Measurements from ENCODE around the gene DSG2.

Gene DSG2

GRCh38 chr18:31590570-31590969 is 92.6 kb downstream of the DSG2 start:
- no peak for DNase-seq (ENCODE audit: low spot score)

- no peak for DNase-seq (ENCODE audit: low spot score)
Measured at GRCh38 chr18:31591113-31591512, 93.1 kb downstream of the DSG2 start.

- DNase-seq (ENCODE audit: low spot score): peak; percentile 8
Measured at GRCh38 chr18:31591628-31592027, 93.7 kb downstream of the DSG2 start, which contains the start of gene TTR. TSS of gene TTR (plus strand) at chr18:31591877. CDS start at chr18:31591903, 26 bp downstream.

- no peak for DNase-seq (ENCODE audit: low spot score)
Measured at GRCh38 chr18:31592506-31593157, 94.7 kb downstream of the DSG2 start.

GRCh38 chr18:31595121-31595771 is 97.3 kb downstream of the DSG2 start:
- DNase-seq (ENCODE audit: low spot score): no peak

- no peak for DNase-seq (ENCODE audit: low spot score)
Measured at GRCh38 chr18:31596081-31596872, 98.3 kb downstream of the DSG2 start.

GRCh38 chr18:31598021-31598805 is 100.2 kb downstream of the DSG2 start:
- DNase-seq (ENCODE audit: low spot score): no peak

Data from HuH-7.5 (cell line).